ENCODE results near the gene HSPA1L.

GRCh38 chr6:31765910-31766794, 48.9 kb downstream of the HSPA1L start:
- TF ChIP-seq CTCF (IDR thresholded peaks at IDR 0.05) (no peak), EZH2 (IDR thresholded peaks at IDR 0.05) (no peak), EZH2phosphoT487 (IDR thresholded peaks at IDR 0.05) (no peak)
